ENCODE measurements around the gene CBLIF.

CBLIF gene

GRCh38 chr11:59842316-59842715 lies 3.0 kb downstream of the CBLIF start:
- no peak for TF ChIP-seq EZH2phosphoT487 (IDR thresholded peaks at IDR 0.05; ENCODE audit: borderline replicate concordance)
- TF ChIP-seq, protein P1, sequence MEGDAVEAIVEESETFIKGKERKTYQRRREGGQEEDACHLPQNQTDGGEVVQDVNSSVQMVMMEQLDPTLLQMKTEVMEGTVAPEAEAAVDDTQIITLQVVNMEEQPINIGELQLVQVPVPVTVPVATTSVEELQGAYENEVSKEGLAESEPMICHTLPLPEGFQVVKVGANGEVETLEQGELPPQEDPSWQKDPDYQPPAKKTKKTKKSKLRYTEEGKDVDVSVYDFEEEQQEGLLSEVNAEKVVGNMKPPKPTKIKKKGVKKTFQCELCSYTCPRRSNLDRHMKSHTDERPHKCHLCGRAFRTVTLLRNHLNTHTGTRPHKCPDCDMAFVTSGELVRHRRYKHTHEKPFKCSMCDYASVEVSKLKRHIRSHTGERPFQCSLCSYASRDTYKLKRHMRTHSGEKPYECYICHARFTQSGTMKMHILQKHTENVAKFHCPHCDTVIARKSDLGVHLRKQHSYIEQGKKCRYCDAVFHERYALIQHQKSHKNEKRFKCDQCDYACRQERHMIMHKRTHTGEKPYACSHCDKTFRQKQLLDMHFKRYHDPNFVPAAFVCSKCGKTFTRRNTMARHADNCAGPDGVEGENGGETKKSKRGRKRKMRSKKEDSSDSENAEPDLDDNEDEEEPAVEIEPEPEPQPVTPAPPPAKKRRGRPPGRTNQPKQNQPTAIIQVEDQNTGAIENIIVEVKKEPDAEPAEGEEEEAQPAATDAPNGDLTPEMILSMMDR (conservative IDR thresholded peaks at IDR 0.05; ENCODE audit: low read length), result no peak
- Histone ChIP-seq H3K27me3 (ENCODE audit: insufficient read depth, low read length, poor library complexity, severe bottlenecking) (no peaks in the 10 kb centered on the region), H2AFZ (ENCODE audit: low read length) (no peak overlapping the region), H3K9me2 (replicated peaks; ENCODE audit: low read depth, low read length) (no peaks in the 10 kb centered on the region), H3K9ac (ENCODE audit: low read depth, low read length, poor library complexity, severe bottlenecking) (no peak overlapping the region), H3K4me3 (ENCODE audit: low read length, poor library complexity, severe bottlenecking) (no peak overlapping the region), H3K4me1 (ENCODE audit: insufficient read depth, low read length, poor library complexity, severe bottlenecking) (no peaks in the 10 kb centered on the region), H3K9me3 (ENCODE audit: insufficient read depth, low read depth, low read length) (no peaks in the 10 kb centered on the region), H3F3A (ENCODE audit: low read depth) (no peaks in the 10 kb centered on the region), H3K4me2 (ENCODE audit: low read depth, low read length, poor library complexity, severe bottlenecking) (no peak overlapping the region), H3K36me3 (ENCODE audit: insufficient read depth, low read length) (no peaks in the 10 kb centered on the region), H4K20me1 (ENCODE audit: insufficient read depth, low read length, poor library complexity, severe bottlenecking) (no peaks in the 10 kb centered on the region), H3K79me2 (ENCODE audit: insufficient read depth, low read length) (no peaks in the 10 kb centered on the region)

- no peaks in the 10 kb centered on the region for H3K9me3 ChIP-seq (ENCODE audit: insufficient read depth, low read depth, low read length)
- TF ChIP-seq EZH2phosphoT487 (IDR thresholded peaks at IDR 0.05; ENCODE audit: borderline replicate concordance), result no peak
- TF ChIP-seq, protein P1 (conservative IDR thresholded peaks at IDR 0.05; ENCODE audit: low read length), result no peak
- H3K79me2 ChIP-seq (ENCODE audit: insufficient read depth, low read length), result no peaks in the 10 kb centered on the region
- no peak overlapping the region for H3K9ac ChIP-seq (ENCODE audit: low read depth, low read length, poor library complexity, severe bottlenecking)
- no peaks in the 10 kb centered on the region for H3K4me1 ChIP-seq (ENCODE audit: insufficient read depth, low read length, poor library complexity, severe bottlenecking)
- H3K9me2 ChIP-seq (replicated peaks; ENCODE audit: low read depth, low read length), result no peaks in the 10 kb centered on the region
- H3K36me3 ChIP-seq (ENCODE audit: insufficient read depth, low read length), result no peaks in the 10 kb centered on the region
- H3K4me2 ChIP-seq (ENCODE audit: low read depth, low read length, poor library complexity, severe bottlenecking), result no peak overlapping the region
- H3K4me3 ChIP-seq (ENCODE audit: low read length, poor library complexity, severe bottlenecking), result no peak overlapping the region
- H4K20me1 ChIP-seq (ENCODE audit: insufficient read depth, low read length, poor library complexity, severe bottlenecking), result no peaks in the 10 kb centered on the region
- H2AFZ ChIP-seq (ENCODE audit: low read length), result no peak overlapping the region
- no peaks in the 10 kb centered on the region for H3F3A ChIP-seq (ENCODE audit: low read depth)
- no peaks in the 10 kb centered on the region for H3K27me3 ChIP-seq (ENCODE audit: insufficient read depth, low read length, poor library complexity, severe bottlenecking)
These were observed 3.8 kb downstream of the CBLIF start for GRCh38 chr11:59841514-59841913.

DNA sequence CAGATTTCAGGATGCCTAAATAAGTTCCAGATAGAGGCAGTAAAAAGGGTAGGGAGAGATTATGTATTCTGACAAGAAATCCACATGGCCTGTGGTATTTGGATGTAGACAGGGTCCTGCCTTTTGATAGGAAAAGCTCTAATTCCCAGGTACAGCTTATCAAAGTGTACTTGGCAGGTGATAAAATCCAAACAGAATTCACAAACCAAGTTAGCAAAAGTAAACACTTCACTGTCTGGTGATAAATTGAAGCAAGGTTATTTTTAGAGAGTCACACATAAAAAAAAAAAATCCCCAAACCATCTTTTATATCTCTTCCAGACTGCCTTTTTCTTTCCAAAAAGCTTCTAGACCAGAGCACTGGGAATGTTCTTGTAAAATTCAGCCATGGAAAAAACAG lies 5.7 kb downstream of the CBLIF start:
- H3K4me1 ChIP-seq (ENCODE audit: insufficient read depth, low read length, poor library complexity, severe bottlenecking), result no peaks in the 10 kb centered on the region
- no peaks in the 10 kb centered on the region for H4K20me1 ChIP-seq (ENCODE audit: insufficient read depth, low read length, poor library complexity, severe bottlenecking)
- H3K4me2 ChIP-seq (ENCODE audit: low read depth, low read length, poor library complexity, severe bottlenecking), result no peak overlapping the region
- no peaks in the 10 kb centered on the region for H3F3A ChIP-seq (ENCODE audit: low read depth)
- H3K27me3 ChIP-seq (ENCODE audit: insufficient read depth, low read length, poor library complexity, severe bottlenecking), result no peaks in the 10 kb centered on the region
- no peak overlapping the region for H3K9ac ChIP-seq (ENCODE audit: low read depth, low read length, poor library complexity, severe bottlenecking)
- H3K9me2 ChIP-seq (replicated peaks; ENCODE audit: low read depth, low read length), result no peaks in the 10 kb centered on the region
- no peaks in the 10 kb centered on the region for H3K36me3 ChIP-seq (ENCODE audit: insufficient read depth, low read length)
- no peaks in the 10 kb centered on the region for H3K9me3 ChIP-seq (ENCODE audit: insufficient read depth, low read depth, low read length)
- H2AFZ ChIP-seq (ENCODE audit: low read length), result no peak overlapping the region
- H3K4me3 ChIP-seq (ENCODE audit: low read length, poor library complexity, severe bottlenecking), result no peak overlapping the region
- H3K79me2 ChIP-seq (ENCODE audit: insufficient read depth, low read length), result no peaks in the 10 kb centered on the region
- no peak for TF ChIP-seq EZH2phosphoT487 (IDR thresholded peaks at IDR 0.05; ENCODE audit: borderline replicate concordance)
- TF ChIP-seq, protein P1 (conservative IDR thresholded peaks at IDR 0.05; ENCODE audit: low read length), result no peak
